Measurements from ENCODE around the gene STAT6. TPM values are rescaled to one million over a fixed set of nuclear protein-coding genes. Genes with fewer than 3 reads are reported as not detected.

The STAT6 gene
- total and polyA plus RNA-seq, 4 experiments from 2014 or later: 78.4 to 424 (median 245) TPM

DNA sequence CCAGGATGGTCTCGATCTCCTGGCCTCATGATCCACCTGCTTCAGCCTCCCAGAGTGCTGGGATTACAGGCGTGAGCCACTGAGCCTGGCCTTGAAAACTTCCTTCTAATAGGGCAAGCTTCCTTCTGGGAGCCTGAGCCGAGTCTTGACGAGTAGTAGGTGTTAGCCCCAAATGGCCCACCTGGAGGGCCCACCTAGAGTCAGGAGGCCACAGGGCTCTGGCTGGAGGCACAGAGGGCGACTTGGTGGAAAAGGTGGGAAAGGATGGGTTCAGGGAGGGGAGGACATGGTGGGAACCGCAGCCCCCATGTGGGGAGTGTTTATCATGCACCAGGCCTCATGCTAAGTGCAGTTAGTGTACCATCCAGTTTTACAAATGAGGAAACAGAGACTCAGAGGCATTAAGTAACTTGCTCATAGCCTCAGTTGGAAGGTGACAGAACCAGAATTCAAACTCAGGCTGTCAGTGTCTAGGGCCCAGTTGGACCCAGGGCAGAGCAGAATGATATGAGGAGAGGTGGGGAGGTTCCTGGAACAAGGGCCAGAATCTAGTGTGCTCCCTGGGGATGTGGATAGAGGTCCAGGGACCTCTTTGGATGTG, 39.3 kb upstream of the STAT6 start:
- no peak for DNase-seq
- H3K27me3 ChIP-seq (ENCODE audit: insufficient read depth, low read length): no peaks in the 10 kb centered on the region
- H3K4me3 ChIP-seq (ENCODE audit: low read length in 2 of 2): no peak overlapping the region
- Mint-ChIP-seq H3K36me3 (no peaks in the 10 kb centered on the region), H3K9me3 (no peaks in the 10 kb centered on the region), H3K27ac (no peak overlapping the region), H3K4me1 (no peaks in the 10 kb centered on the region), H3K4me3 (no peak overlapping the region), H3K27me3 (no peaks in the 10 kb centered on the region)
- H3K9me3 ChIP-seq (ENCODE audit: control insufficient read depth in 1 of 2, low read length in 2 of 2): no peaks in the 10 kb centered on the region
- ChIA-PET CTCF (ENCODE audit: partially characterized antibody) (interaction anchor here (0.8 kb wide), 1 partner anchor 115 kb away, joined by 3 read pairs; no protein-coding TSS in a partner anchor), POLR2A (ENCODE audit: partially characterized antibody) (interaction anchor here (0.6 kb wide), 1 partner anchor 192 kb away, joined by 3 read pairs; no protein-coding TSS in a partner anchor)
- H3K36me3 ChIP-seq (ENCODE audit: insufficient read depth, low read length): no peaks in the 10 kb centered on the region
- intact Hi-C loops (cut with micrococcal nuclease): no loop called here
- H3K27ac ChIP-seq (ENCODE audit: low read depth, low read length): no peak overlapping the region
- no peaks in the 10 kb centered on the region for H3K4me1 ChIP-seq (ENCODE audit: insufficient read depth, low read length)

- Mint-ChIP-seq H3K4me1 (no peaks in the 10 kb centered on the region), H3K27me3 (no peaks in the 10 kb centered on the region), H3K36me3 (no peaks in the 10 kb centered on the region), H3K9me3 (no peaks in the 10 kb centered on the region), H3K27ac (peak overlapping the region in 1 of 7 donors; percentile 60), H3K4me3 (no peak overlapping the region)
- DNase-seq: no peak
- Histone ChIP-seq H3K36me3 (ENCODE audit: insufficient read depth, low read length) (no peaks in the 10 kb centered on the region), H3K9me3 (ENCODE audit: control insufficient read depth in 1 of 2, low read length in 2 of 2) (no peaks in the 10 kb centered on the region), H3K27ac (ENCODE audit: low read depth, low read length) (no peak overlapping the region), H3K4me1 (ENCODE audit: insufficient read depth, low read length) (no peaks in the 10 kb centered on the region), H3K27me3 (ENCODE audit: insufficient read depth, low read length) (no peaks in the 10 kb centered on the region), H3K4me3 (ENCODE audit: low read length in 2 of 2) (no peak overlapping the region)
- intact Hi-C loops (cut with micrococcal nuclease): no loop called here
- ChIA-PET CTCF (ENCODE audit: partially characterized antibody) (interaction anchor here (0.8 to 1.3 kb wide), 3 partner anchors 26 to 116 kb away, joined by 3 to 5 read pairs (median 3); no protein-coding TSS in a partner anchor), POLR2A (ENCODE audit: partially characterized antibody) (no interaction called here)
Observed at GRCh38 chr12:57149245-57149900, 38.2 kb upstream of the STAT6 start.

DNA sequence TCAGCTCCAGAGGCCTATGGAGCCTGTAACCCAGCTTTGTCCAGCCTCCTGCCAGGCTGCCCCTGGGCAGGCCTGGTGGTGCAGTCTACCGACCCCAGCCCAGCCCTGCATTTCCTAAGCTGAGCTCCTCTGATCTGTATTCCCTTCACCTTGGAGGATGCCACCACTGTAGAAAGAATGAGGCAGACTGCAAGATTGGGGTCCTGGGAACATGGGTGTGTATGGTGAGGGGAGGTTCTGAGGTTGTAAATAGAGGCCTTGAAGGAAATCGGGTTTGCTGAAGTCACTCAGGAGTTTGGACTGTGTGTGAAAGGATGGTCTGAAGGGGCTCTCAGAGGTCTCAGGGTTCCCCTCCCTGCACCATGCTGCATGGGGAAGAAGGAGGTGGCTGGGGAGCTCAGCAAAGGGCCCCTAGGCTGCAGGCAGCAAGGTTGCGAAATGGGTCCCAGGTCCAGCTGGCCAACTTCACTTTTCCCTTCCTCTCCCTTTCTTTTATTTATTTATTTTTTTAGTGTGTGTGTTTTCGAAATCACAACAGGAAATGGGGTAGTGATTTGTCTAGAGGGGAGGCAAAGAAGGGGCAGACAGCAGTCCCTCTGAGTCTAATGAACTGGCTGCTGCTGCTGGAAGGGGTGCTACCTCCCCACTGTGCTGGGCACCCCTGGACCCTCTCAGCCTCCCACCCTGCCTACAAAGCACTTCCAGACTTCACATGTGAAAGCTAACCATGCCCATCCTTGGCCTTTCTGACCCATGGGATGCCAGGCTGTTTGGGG, 37.5 kb upstream of the STAT6 start:
- Histone ChIP-seq H3K4me3 (ENCODE audit: low read length in 2 of 2) (no peak overlapping the region), H3K27ac (ENCODE audit: low read depth, low read length) (no peak overlapping the region), H3K27me3 (ENCODE audit: insufficient read depth, low read length) (no peaks in the 10 kb centered on the region), H3K4me1 (ENCODE audit: insufficient read depth, low read length) (no peaks in the 10 kb centered on the region), H3K36me3 (ENCODE audit: insufficient read depth, low read length) (no peaks in the 10 kb centered on the region), H3K9me3 (ENCODE audit: control insufficient read depth in 1 of 2, low read length in 2 of 2) (no peaks in the 10 kb centered on the region)
- Mint-ChIP-seq H3K4me3 (no peak overlapping the region), H3K4me1 (no peaks in the 10 kb centered on the region), H3K27me3 (no peaks in the 10 kb centered on the region), H3K9me3 (no peaks in the 10 kb centered on the region), H3K27ac (peak overlapping the region in 1 of 7 donors; percentile 30), H3K36me3 (no peaks in the 10 kb centered on the region)
- DNase-seq: no peak
- POLR2A ChIA-PET (ENCODE audit: partially characterized antibody): no interaction called here
- CTCF ChIA-PET (ENCODE audit: partially characterized antibody): interaction anchor here (1.1 to 1.3 kb wide), 2 partner anchors 27 to 33 kb away, joined by 3 to 5 read pairs; no protein-coding TSS in a partner anchor
- intact Hi-C loops (cut with micrococcal nuclease): no loop called here

- intact Hi-C loops (cut with micrococcal nuclease): no loop called here
- Histone ChIP-seq H3K36me3 (ENCODE audit: insufficient read depth, low read length) (no peaks in the 10 kb centered on the region), H3K4me1 (ENCODE audit: insufficient read depth, low read length) (no peaks in the 10 kb centered on the region), H3K27ac (ENCODE audit: low read depth, low read length) (no peak within 1 kb of the TSS), H3K9me3 (ENCODE audit: control insufficient read depth in 1 of 2, low read length in 2 of 2) (no peaks in the 10 kb centered on the region), H3K4me3 (ENCODE audit: low read length in 2 of 2) (no peak within 1 kb of the TSS), H3K27me3 (ENCODE audit: insufficient read depth, low read length) (no peaks in the 10 kb centered on the region)
- Mint-ChIP-seq H3K4me1 (peaks cover 0 to 3% (median 0%) of the 10 kb centered on the region in 4 donors), H3K4me3 (no peak within 1 kb of the TSS), H3K36me3 (no peaks in the 10 kb centered on the region), H3K9me3 (no peaks in the 10 kb centered on the region), H3K27ac (peak within 1 kb of the TSS in 1 of 7 donors; percentile 30), H3K27me3 (no peaks in the 10 kb centered on the region)
- DNase-seq: no peak
- ChIA-PET CTCF (ENCODE audit: partially characterized antibody) (interaction anchor here (0.6 kb wide), 1 partner anchor 82 kb away, joined by 3 read pairs; no protein-coding TSS in a partner anchor), POLR2A (ENCODE audit: partially characterized antibody) (no interaction called here)
Observed at GRCh38 chr12:57146961-57147944, 36.1 kb upstream of the STAT6 start, which contains the start of gene LRP1-AS. Gene LRP1-AS, minus strand, starts transcription at chr12:57147619.

DNA sequence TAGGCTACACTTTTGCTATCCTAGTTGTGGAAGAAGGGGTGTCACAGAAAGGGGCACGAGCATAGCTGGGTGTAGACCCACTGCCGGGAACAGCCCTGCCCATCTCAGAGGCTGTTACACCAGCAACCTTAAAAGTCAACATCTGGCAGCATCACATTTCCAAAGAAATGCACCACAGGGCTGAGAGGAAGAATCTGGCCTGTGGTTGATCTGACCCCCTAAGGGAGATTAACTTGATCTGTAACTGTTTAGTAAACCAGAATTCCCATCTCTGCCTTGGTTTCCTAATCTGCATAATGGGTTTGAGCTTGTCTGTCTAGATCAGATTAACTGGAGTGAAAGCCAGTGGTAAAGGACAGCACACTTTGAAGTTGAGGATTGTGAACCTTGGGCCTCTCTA, 34.9 kb upstream of the STAT6 start:
- H3K4me3 ChIP-seq (ENCODE audit: low read length in 2 of 2): no peak overlapping the region
- no peaks in the 10 kb centered on the region for H3K36me3 ChIP-seq (ENCODE audit: insufficient read depth, low read length)
- no peaks in the 10 kb centered on the region for H3K27me3 ChIP-seq (ENCODE audit: insufficient read depth, low read length)
- H3K27ac Mint-ChIP-seq: peak overlapping the region in 1 of 7 donors; percentile 25
- no peak overlapping the region for H3K27ac ChIP-seq (ENCODE audit: low read depth, low read length)
- H3K9me3 ChIP-seq (ENCODE audit: control insufficient read depth in 1 of 2, low read length in 2 of 2): no peaks in the 10 kb centered on the region
- H3K4me1 ChIP-seq (ENCODE audit: insufficient read depth, low read length): no peaks in the 10 kb centered on the region
- H3K27me3 Mint-ChIP-seq: no peaks in the 10 kb centered on the region
- DNase-seq: no peak
- no peaks in the 10 kb centered on the region for H3K9me3 Mint-ChIP-seq
- no peak overlapping the region for H3K4me3 Mint-ChIP-seq
- intact Hi-C loops (cut with micrococcal nuclease): no loop called here
- POLR2A ChIA-PET (ENCODE audit: partially characterized antibody): no interaction called here
- CTCF ChIA-PET (ENCODE audit: partially characterized antibody): interaction anchor here (1.1 kb wide), 1 partner anchor 26 kb away, joined by 3 read pairs; no protein-coding TSS in a partner anchor
- no peaks in the 10 kb centered on the region for H3K36me3 Mint-ChIP-seq
- peaks cover 0 to 3% (median 0%) of the 10 kb centered on the region in 4 donors for H3K4me1 Mint-ChIP-seq

DNA sequence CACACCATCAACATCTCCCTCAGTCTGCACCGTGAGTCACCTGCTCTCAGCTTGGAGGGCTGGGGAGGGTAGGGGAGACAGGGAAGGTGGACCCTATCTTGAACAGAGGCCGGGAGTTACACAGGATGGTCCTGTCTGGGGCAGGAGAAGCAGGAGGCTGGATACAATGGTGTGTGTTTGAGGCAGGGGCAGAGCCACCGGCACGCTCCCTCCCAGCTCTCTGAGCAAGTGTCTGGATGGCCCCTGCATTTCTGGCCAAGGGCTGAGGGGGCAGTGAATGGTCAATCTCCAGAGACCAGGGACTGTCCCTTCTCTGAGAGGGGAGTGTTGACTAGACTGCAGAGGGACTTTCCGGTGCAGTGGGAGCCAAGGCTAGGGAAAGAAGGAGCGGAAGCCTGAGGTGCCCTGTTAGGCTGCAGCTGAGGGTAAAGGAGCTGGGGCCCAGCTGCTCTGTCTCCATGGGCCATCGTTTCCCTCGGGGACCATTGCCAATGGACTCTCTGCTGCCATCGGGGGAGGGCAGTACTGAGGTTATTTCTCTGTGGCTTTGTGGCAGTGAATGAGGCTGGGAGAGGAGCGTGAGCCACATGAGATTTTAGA, 34.4 kb upstream of the STAT6 start:
- Histone ChIP-seq H3K36me3 (ENCODE audit: insufficient read depth, low read length) (no peaks in the 10 kb centered on the region), H3K27ac (ENCODE audit: low read depth, low read length) (no peak overlapping the region), H3K4me1 (ENCODE audit: insufficient read depth, low read length) (no peaks in the 10 kb centered on the region), H3K4me3 (ENCODE audit: low read length in 2 of 2) (no peak overlapping the region), H3K9me3 (ENCODE audit: control insufficient read depth in 1 of 2, low read length in 2 of 2) (no peaks in the 10 kb centered on the region), H3K27me3 (ENCODE audit: insufficient read depth, low read length) (no peaks in the 10 kb centered on the region)
- Mint-ChIP-seq H3K27me3 (no peaks in the 10 kb centered on the region), H3K27ac (no peak overlapping the region), H3K4me3 (no peak overlapping the region), H3K4me1 (peaks cover 0 to 3% (median 0%) of the 10 kb centered on the region in 4 donors), H3K9me3 (no peaks in the 10 kb centered on the region), H3K36me3 (no peaks in the 10 kb centered on the region)
- intact Hi-C loops (cut with micrococcal nuclease): no loop called here
- CTCF ChIA-PET (ENCODE audit: partially characterized antibody): interaction anchor here (1.1 kb wide), 1 partner anchor 27 kb away, joined by 3 read pairs; no protein-coding TSS in a partner anchor
- POLR2A ChIA-PET (ENCODE audit: partially characterized antibody): no interaction called here
- DNase-seq: no peak
